Endothelial cell of umbilical vein (primary cell): ENCODE measurements around the gene ENOSF1. TPM values are rescaled to one million over a fixed set of nuclear protein-coding genes. Genes with fewer than 3 reads are reported as not detected.

Experiments
- BruUV-seq: library from RNA; stranded (reverse); fragments of 400-500 nt; replicated peaks from 2 replicates; lab custom pipeline; 2021; lab: Mats Ljungman, UMichigan
- CTCF ChIA-PET: fragments of 300-600, 350-600 bp; sonication (Branson Sonifier 250); formaldehyde crosslinking; loops from one replicate; lab custom pipeline; 2021; ENCODE audit warnings: antibody characterized with exemption, inconsistent platforms; lab: Charles Lee
- POLR2A ChIA-PET: fragments of 300-600, 350-600 bp; sonication (Branson Sonifier 250); formaldehyde crosslinking; loops from one replicate; lab custom pipeline; 2021; ENCODE audit warnings: antibody characterized with exemption, inconsistent platforms; lab: Charles Lee
- DNase-seq: peaks from one replicate; pipeline ENCODE4 v3.0.0-alpha.2; 2011; ENCODE audit warnings: low read depth, low spot score
- FAIRE-seq: peaks from 2 replicates; lab custom pipeline; 2011; peaks lifted over from hg19 to GRCh38; lab: Jason Lieb, UNC
- H2AFZ ChIP-seq: 2 replicates; pipeline ENCODE4 v1.6.0; 2012; ENCODE audit warnings: low read depth, low read length, control low read depth, inconsistent platforms
- H3K27ac ChIP-seq: 2 replicates; pipeline ENCODE4 v1.5.1; 2011; ENCODE audit warnings: low read depth, mild to moderate bottlenecking, control low read depth, low read length, moderate library complexity; ENCODE audit not compliant: insufficient read depth
- H3K27me3 ChIP-seq, 2 experiments: 2 replicates each; pipeline versions ENCODE4 v1.6.0 to v1.6.1; 2011; ENCODE audit warnings: low read length in 2 of 2, mixed read lengths in 1 of 2; ENCODE audit not compliant: control insufficient read depth in 2 of 2, insufficient read depth in 2 of 2
- H3K36me3 ChIP-seq, 2 experiments: 2 replicates in 1 of 2; 3 replicates in 1 of 2; pipeline ENCODE4 v1.5.1; 2011; ENCODE audit warnings: low read length in 2 of 2, mild to moderate bottlenecking in 1 of 2, moderate library complexity in 1 of 2; ENCODE audit not compliant: control insufficient read depth in 2 of 2, insufficient read depth in 2 of 2; ENCODE audit errors: extremely low read depth in 1 of 2
- H3K4me1 ChIP-seq: 3 replicates; pipeline ENCODE4 v1.5.1; 2011; ENCODE audit warnings: mild to moderate bottlenecking, low read length; ENCODE audit not compliant: control insufficient read depth, insufficient read depth; ENCODE audit errors: extremely low read depth
- H3K4me2 ChIP-seq: 2 replicates; pipeline ENCODE4 v1.6.1; 2011; ENCODE audit warnings: low read length, control low read depth, mixed read lengths; ENCODE audit not compliant: insufficient read depth
- H3K4me3 ChIP-seq, 3 experiments: fragments of 200-600 bp in 1 of 3; sonication (generic), shearing (Covaris generic) in 1 of 3; replicated peaks in 1 of 3; 2 replicates each; pipeline ENCODE4 v1.5.1; 2011 to 2016; ENCODE audit warnings: control low read depth in 3 of 3, low read length in 3 of 3, mild to moderate bottlenecking in 2 of 3, inconsistent platforms in 1 of 3, low read depth in 1 of 3, moderate library complexity in 1 of 3; ENCODE audit not compliant: insufficient read depth in 1 of 3
- H3K79me2 ChIP-seq: 2 replicates; pipeline ENCODE4 v1.6.0; 2012; ENCODE audit warnings: low read length, inconsistent platforms; ENCODE audit not compliant: control insufficient read depth, insufficient read depth
- H3K9ac ChIP-seq: replicated peaks from 2 replicates; pipeline ENCODE3; 2011; ENCODE audit warnings: low read length, control low read depth; ENCODE audit not compliant: insufficient read depth; ENCODE audit errors: extremely low read depth
- H3K9me1 ChIP-seq: replicated peaks from 3 replicates; pipeline ENCODE4 v1.6.0; 2011; ENCODE audit warnings: mild to moderate bottlenecking, low read length; ENCODE audit not compliant: control insufficient read depth, insufficient read depth; ENCODE audit errors: extremely low read depth
- H3K9me3 ChIP-seq: replicated peaks from 2 replicates; pipeline ENCODE4 v1.5.1; 2012; ENCODE audit warnings: low read length, inconsistent platforms; ENCODE audit not compliant: control insufficient read depth, insufficient read depth
- H4K20me1 ChIP-seq: replicated peaks from 2 replicates; pipeline ENCODE3; 2011; ENCODE audit warnings: mild to moderate bottlenecking, low read length; ENCODE audit not compliant: control insufficient read depth, insufficient read depth; ENCODE audit errors: extremely low read depth
- CTCF ChIP-seq, 2 donors: IDR thresholded peaks; 1 replicate in 1 of 2; 2 replicates in 1 of 2; pipeline ENCODE4 v1.5.1; 2011; ENCODE audit warnings: low read length in 2 of 2, mild to moderate bottlenecking in 2 of 2, moderate library complexity in 2 of 2, control low read depth in 1 of 2, inconsistent platforms in 1 of 2, low read depth in 1 of 2; ENCODE audit not compliant: insufficient read depth in 1 of 2; ENCODE audit errors: extremely low read depth in 1 of 2
- EZH2 ChIP-seq: IDR thresholded peaks from 2 replicates; pipeline ENCODE4 v1.6.1; 2012; ENCODE audit warnings: borderline replicate concordance, low read depth, mild to moderate bottlenecking, moderate library complexity, low read length, inconsistent platforms; ENCODE audit not compliant: severe bottlenecking
- FOS ChIP-seq: IDR thresholded peaks from 2 replicates; pipeline ENCODE4 v1.6.1; 2011; ENCODE audit warnings: mild to moderate bottlenecking, low read length, moderate library complexity, borderline replicate concordance; ENCODE audit not compliant: insufficient read depth
- GATA2 ChIP-seq: IDR thresholded peaks from 2 replicates; pipeline ENCODE4 v1.7.0; 2011; ENCODE audit warnings: low read depth, mild to moderate bottlenecking, moderate library complexity, mixed read lengths, low read length; ENCODE audit not compliant: insufficient read length, insufficient read depth
- JUN ChIP-seq: IDR thresholded peaks from 2 replicates; pipeline ENCODE4 v1.6.1; 2011; ENCODE audit warnings: borderline replicate concordance, low read depth; ENCODE audit not compliant: insufficient read length, insufficient read depth
- MAX ChIP-seq: IDR thresholded peaks from 2 replicates; pipeline ENCODE4 v1.6.1; 2011; ENCODE audit not compliant: insufficient read depth, insufficient read length
- MYC ChIP-seq: IDR thresholded peaks from one replicate; pipeline ENCODE4 v1.6.1; 2011; ENCODE audit warnings: mild to moderate bottlenecking, low read depth, low read length
- POLR2A ChIP-seq: IDR thresholded peaks from 2 replicates; pipeline ENCODE4 v1.6.1; 2012; ENCODE audit warnings: low read depth, mild to moderate bottlenecking, control low read depth, low read length
- POLR2AphosphoS5 ChIP-seq: IDR thresholded peaks from 2 replicates; pipeline ENCODE4 v1.6.1; 2012; ENCODE audit warnings: low read depth, mild to moderate bottlenecking, control low read depth, low read length, moderate library complexity; ENCODE audit not compliant: insufficient read depth
- dilution Hi-C: fragments of 300-500 bp; cut with MboI; formaldehyde crosslinking; loops from one replicate; pipeline ENCODE4 v1.15.0; 2019; ENCODE audit warnings: low sequenced_read_pairs; ENCODE audit not compliant: extremely low pct_ligation_motif_present
- intact Hi-C: fragments of 100-400 bp; cut with micrococcal nuclease; formaldehyde crosslinking; loops from one replicate; pipeline ENCODE4 v1.10.0; 2022
- polyA plus RNA-seq, 4 experiments: library from polyadenylated mRNA; depleted of rRNA in 3 of 4; stranded (reverse) in 3 of 4; unstranded in 1 of 4; fragments of >200 nt; gene quantifications; 2 replicates each; pipeline versions ENCODE4 v1.2.1 to v1.2.3, GENCODE V29; 2011 to 2012; ENCODE audit warnings: missing spikeins in 1 of 4
- total RNA-seq: library from RNA; stranded (reverse); gene quantifications from 2 replicates; pipeline ENCODE4 v1.2.3, GENCODE V29; 2021

Gene ENOSF1
- total and polyA plus RNA-seq, 2 donors (not counting 3 experiments of a cell fraction or from before 2014, with no cell fraction given), result 19.5 to 50.5 TPM

DNA sequence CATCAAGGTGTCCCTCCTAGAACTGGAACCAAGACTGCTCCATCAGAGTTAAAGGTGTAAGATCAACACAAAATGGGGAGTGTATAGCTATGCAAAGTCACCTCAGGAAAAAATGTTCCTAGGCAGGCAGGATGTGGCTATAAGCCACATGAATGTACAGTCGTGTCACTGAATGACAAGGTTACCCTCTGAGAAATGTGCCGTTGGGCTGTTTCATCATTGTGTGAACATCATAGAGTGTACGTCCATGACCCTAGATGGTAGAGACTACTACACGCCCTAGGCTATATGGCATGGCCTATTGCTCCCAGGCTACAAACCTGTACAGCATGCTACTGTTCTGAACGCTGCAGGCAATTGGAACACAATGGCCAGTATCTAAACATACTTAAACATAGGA lies 30.4 kb downstream of the ENOSF1 start:
- no peaks in the 10 kb centered on the region for H4K20me1 ChIP-seq
- BruUV-seq, result no TSS peak
- no peak overlapping the region for H3K4me3 ChIP-seq
- H3K27ac ChIP-seq, result no peak overlapping the region
- no peaks in the 10 kb centered on the region for H3K9me3 ChIP-seq
- peaks cover 3 to 4% of the 10 kb centered on the region in 2 experiments for H3K36me3 ChIP-seq
- no peaks in the 10 kb centered on the region for H3K4me1 ChIP-seq
- no peak for DNase-seq
- ChIA-PET POLR2A (no interaction called here), CTCF (no interaction called here)
- no peak overlapping the region for H3K9ac ChIP-seq
- intact Hi-C loops, result no loop called here
- TF ChIP-seq MAX (no peak), FOS (no peak), POLR2A (no peak)
- H3K27me3 ChIP-seq, result no peaks in the 10 kb centered on the region
- H3K79me2 ChIP-seq, result no peaks in the 10 kb centered on the region
- no peak for FAIRE-seq
- H3K4me2 ChIP-seq, result no peak overlapping the region
- H3K9me1 ChIP-seq, result no peaks in the 10 kb centered on the region
- no peak overlapping the region for H2AFZ ChIP-seq
- dilution Hi-C loops, result no loop called here

DNA sequence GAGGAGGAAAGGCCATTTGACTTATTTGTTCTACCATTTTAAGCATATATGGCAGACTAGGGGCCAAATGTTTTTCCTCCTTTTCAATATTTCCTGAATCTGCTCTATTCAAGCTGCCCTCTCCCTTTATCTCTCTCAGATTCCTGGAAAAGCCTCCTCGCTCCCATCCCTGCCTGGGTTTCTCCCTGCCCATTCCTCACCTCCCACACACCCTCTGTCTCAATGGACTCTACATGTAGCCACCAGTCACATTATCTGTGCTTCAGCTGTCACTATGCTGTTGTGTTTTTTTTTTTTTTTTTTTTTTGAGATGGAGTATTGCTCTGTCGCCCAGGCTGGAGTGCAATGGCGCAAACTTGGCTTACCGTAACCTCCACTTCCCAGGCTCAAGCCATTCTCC lies 32.0 kb downstream of the ENOSF1 start:
- DNase-seq (no peak), FAIRE-seq (no peak)
- intact Hi-C loops (no loop called here), dilution Hi-C loops (no loop called here)
- peaks cover 3 to 4% of the 10 kb centered on the region in 2 experiments for H3K36me3 ChIP-seq
- CTCF ChIA-PET, result interaction anchor here (1.3 to 1.5 kb wide), 2 partner anchors 12 to 56 kb away, joined by 3 to 4 read pairs; no protein-coding TSS in a partner anchor
- POLR2A ChIA-PET, result interaction anchor here (0.7 kb wide), 1 partner anchor 8 kb away, joined by 5 read pairs; no protein-coding TSS in a partner anchor
- H3K4me1 ChIP-seq, result no peaks in the 10 kb centered on the region
- H4K20me1 ChIP-seq, result no peaks in the 10 kb centered on the region
- H3K9me3 ChIP-seq, result no peaks in the 10 kb centered on the region
- no peak overlapping the region for H3K4me3 ChIP-seq
- no peak overlapping the region for H3K4me2 ChIP-seq
- BruUV-seq, result no TSS peak
- no peaks in the 10 kb centered on the region for H3K27me3 ChIP-seq
- H3K79me2 ChIP-seq, result no peaks in the 10 kb centered on the region
- no peak overlapping the region for H3K9ac ChIP-seq
- H3K27ac ChIP-seq, result no peak overlapping the region
- no peaks in the 10 kb centered on the region for H3K9me1 ChIP-seq
- TF ChIP-seq EZH2, result no peak
- no peak for TF ChIP-seq JUN
- no peak for TF ChIP-seq POLR2A
- no peak for TF ChIP-seq MYC
- TF ChIP-seq MAX, result no peak
- no peak for TF ChIP-seq GATA2
- TF ChIP-seq CTCF (IDR thresholded peaks at IDR 0.05; ENCODE audit: extremely low read depth in 1 of 2, insufficient read depth in 1 of 2, low read depth in 1 of 2, low read length in 2 of 2), result no peak
- no peak for TF ChIP-seq POLR2AphosphoS5
- no peak for TF ChIP-seq FOS
- no peak overlapping the region for H2AFZ ChIP-seq
